Measurements from ENCODE around the gene HIVEP3.

The HIVEP3 gene

DNA sequence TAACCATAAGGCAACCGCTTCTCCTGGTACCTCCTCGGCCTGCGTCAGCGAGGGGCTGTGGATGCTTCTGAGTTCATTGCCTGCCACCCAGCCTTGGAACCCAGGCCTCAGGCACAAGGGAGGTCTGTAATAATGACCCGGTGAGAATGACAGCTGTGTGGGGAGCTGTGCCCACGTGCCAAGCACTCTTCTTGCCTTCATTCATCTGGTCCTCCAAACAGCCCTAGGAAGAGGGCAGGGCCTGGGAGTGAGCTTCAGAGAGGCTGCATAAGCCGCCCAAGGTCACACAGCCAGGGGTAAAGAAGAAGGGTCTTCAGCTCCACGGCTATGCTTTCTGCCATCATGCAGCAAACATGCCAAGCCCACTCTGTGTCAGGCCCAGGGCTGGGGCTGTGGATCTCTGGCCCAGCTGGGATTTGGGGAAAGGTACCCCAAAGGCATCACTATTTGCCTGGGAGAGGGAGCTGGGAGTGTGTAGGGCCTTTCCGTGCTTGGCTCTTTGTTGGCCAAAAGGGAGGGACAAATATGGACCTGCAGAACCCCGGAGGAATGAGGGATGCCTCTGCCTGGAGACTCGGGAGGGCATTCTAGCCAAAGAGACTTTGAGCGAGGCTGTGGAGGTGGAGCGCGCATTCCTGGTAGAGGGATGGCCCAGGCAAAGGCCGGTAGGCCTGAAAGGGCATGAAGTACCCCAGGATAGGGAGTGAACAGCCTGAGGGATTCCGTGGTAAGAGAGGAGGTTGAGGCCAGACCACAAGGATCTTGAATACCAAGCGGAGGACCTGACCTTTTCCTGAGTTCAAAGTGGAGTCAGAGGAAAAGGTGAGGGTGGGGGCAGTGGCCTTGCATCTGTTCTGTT is 424.1 kb downstream of the HIVEP3 start:
- DNase-seq (ENCODE audit: low read depth in 2 of 2, low spot score in 1 of 2): no peak

DNA sequence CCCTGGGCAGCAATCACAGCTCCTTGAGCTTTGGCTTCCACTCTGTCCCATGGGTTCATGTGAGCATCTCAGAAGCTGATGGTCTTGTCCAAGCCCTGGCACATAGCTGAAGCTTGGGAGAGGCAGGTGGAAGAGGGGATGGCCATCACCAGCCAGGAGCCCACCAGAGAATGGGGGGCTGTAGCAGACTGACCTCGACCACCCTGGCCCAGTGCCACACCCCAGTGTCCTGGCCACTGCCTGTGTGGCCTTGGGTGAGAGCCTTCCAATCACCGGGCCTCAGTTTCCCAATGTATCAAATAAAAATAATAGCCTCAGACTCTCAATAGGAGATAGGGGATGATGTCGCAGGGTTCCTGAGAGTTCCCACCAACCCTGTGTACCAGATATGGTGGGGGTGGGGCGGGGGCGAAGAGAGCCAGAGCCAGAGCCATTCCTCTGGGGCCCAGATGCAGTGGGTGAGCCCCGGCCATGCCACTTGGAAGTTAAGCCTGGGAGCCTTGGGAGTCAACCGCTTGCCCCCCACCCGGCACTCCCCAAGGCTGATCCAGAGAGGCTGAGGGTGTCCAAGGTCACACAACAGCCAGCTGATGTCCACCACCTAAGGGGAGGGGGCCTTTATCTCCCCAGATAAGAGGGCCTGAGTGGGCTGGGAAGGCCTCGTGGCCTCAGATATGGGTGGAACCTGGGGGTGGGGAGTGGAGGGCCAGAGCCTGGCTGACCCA is 424.9 kb downstream of the HIVEP3 start:
- DNase-seq (ENCODE audit: low read depth in 2 of 2, low spot score in 1 of 2): no peak

GRCh38 chr1:41493117-41493536 is 425.6 kb downstream of the HIVEP3 start:
- DNase-seq (ENCODE audit: low read depth in 2 of 2, low spot score in 1 of 2): no peak

DNA sequence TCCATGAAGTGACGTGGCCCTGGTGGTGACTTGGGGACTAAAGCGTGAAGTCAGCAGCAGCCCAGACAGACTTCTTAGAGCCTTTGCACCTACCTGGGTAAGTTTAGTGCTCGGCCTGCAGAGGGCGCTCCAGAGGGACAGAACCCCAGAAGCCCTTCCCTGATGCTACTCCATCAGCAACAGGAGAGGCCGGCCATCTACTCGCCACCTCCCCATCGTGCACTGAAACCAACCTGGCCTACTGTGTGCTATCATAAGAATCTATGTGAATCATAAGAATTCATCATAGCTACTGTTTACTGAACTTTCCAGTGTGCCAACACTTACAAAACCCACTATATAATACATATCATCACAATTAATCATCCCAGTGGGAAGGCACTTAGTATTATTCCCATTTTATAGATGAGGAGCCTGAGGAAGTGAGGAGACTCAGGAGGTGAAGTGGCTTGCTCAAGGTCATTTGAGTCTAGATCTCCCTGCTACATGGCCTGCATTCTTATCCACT is 426.3 kb downstream of the HIVEP3 start:
- DNase-seq (ENCODE audit: low read depth in 2 of 2, low spot score in 1 of 2): no peak

GRCh38 chr1:41490911-41491310 is 427.8 kb downstream of the HIVEP3 start:
- DNase-seq (ENCODE audit: low read depth in 2 of 2, low spot score in 1 of 2): no peak

DNA sequence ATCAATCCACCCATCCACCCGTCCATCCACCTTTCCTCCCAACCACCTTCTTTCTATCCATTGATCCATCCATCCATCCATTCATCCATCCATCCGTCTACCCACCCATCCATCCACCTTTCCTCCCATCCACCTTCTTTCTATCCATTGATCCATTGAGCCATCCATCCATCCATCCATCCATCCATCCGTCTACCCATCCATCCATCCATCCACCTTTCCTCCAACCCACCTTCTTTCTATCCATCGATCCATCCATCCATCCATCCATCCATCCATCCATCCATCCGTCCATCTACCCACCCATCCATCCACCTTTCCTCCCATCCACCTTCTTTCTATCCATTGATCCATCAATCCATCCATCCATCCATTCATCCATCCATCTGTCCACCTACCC is 429.2 kb downstream of the HIVEP3 start:
- DNase-seq (ENCODE audit: low read depth in 2 of 2, low spot score in 1 of 2): no peak

DNA sequence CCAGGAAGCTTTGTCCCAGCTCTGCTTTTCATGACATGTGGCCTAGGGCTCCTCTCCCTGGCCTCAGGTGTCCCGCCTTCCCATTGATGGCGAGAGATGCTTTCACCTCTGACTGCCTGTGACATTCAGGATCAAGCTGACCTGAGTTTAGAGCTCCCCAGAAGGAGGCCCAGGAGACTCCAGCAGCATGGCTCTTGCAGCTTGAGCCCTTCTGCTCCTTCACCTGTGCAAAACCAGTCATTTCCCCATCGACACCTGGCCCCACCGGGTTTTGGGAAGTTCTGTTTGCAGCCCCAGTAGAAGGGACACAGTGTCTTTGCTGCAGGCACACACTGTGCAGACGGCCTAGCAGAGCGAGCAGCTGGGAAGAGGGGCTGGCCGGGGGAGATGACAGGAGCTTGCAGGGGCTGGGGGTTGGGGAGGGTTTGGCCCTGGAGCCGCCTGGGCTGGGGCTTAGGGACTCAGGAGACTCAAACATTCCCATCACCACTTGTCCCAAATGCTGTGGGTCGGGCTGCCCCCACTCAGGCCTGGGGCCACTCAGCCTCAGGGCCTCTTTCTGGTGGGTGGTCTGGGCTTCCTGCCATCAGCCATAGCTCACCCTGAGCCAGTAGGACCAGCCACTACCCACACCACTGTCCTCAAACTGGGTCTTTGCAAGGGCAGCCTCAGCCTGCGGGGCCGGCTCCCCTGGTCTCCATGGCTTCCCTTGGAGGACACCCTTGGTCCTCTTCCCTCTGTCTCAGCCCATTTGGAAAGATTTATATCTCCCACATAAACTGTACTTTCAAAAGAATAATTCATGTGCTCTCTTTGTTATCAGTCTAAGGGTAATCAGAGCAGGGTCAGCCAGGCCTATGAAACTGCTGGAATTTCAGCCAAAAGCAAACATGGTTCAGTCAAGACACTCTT is 430.4 kb downstream of the HIVEP3 start:
- no peak for DNase-seq (ENCODE audit: low read depth in 2 of 2, low spot score in 1 of 2)

- DNase-seq (ENCODE audit: low read depth in 2 of 2, low spot score in 1 of 2): no peak
These were observed 431.3 kb downstream of the HIVEP3 start for GRCh38 chr1:41487126-41488039.

DNA sequence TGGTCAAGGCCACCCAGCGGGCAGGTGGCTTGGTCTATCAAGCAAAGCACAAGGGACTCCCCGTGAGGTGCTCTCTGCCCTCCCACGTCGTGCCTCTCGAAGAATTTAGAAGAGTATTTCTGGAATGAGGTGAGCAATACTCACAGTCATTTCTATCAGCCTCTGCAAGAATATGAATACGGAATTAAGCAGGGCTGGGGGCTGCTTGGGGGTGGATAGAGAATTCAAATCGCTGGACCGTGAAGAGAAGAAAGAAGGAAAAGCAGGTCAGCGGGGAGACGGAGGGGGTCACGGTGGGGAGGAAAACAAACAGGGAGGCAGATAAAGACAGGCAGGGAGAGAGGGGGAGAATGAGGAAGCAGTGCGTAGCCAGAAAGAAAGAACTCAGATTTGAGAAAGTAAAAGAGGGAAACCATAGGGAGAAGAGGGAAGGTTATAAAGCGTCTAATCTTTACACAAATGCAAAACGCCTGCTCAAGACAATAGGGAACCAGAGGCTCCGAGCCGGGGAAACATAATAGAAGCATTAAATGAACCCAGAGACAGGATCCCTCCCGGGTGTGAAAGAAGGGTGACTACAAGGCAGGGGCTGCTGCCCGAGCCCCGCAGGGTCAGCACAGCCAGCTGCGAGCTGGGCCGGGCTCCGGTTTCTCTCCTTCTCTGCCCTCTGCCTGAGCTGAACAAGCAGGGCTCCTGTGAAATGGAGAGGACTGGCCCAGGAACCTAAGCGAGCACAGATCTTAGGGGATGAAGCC is 432.2 kb downstream of the HIVEP3 start:
- DNase-seq (ENCODE audit: low read depth in 2 of 2, low spot score in 1 of 2): no peak

DNA sequence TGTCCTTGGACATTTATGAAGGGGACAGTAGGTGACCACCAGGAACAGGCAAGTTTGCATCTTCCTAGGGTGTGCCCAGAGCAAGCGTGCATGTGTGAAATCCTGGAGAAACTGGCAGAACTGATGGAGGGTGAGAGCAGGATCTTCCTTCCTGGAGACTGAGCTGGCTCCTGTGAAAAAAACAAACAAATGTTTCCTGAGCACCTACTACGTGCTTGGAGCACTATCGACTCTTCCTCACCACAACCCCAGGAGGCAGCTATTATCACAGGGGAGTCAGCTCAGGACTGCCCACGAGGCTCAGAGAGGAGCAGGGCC is 432.7 kb downstream of the HIVEP3 start:
- DNase-seq (ENCODE audit: low read depth in 2 of 2, low spot score in 1 of 2): no peak

- no peak for DNase-seq (ENCODE audit: low read depth in 2 of 2, low spot score in 1 of 2)
These were observed 433.1 kb downstream of the HIVEP3 start for GRCh38 chr1:41485605-41486004.

DNA sequence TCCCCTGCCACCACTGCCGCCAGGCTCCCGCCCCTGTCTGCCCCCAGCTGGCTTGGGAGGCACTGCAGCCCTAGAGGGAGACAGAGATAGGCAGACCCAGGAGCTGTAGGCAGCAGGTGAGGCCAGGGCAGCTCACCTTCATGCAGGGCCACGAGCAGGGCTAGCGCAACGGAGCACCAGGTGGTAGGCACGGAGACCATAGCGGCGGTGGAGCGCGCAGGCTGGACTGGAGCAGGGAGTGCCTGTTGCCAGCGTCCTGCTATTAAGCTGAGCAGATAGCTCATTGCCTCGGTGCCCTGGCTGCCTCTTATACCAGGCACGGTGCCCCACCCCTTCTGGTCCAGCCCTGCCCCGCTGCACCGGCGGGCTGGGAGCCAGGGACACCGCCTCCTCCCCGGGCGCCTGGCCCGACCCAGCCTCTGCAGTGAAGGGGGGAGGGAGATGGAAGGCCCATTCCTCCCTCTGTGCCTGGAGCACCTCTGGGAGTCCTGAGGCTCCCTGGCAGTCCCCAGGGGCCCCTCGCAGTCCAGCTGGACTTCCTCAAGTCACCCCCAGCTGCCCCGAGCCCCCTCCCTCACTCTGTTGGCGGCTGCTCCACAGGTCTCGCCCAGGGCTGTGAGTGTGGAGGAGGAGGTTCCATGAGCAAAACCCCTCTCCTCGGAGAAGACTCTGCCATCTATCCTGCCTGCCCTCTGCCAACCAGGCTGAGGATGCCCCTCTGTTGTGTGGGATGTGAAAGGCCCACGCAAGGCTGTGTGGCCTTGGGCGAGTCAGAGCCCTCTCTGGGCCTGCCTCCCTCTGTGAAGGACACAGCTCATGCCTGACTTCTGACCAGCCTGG is 434.1 kb downstream of the HIVEP3 start, which contains the start of gene EDN2:
Gene EDN2, minus strand, starts transcription at position 282 of the 840 bp plus-strand sequence. Its CDS starts 82 bp downstream, at position 200.
- no peak for DNase-seq (ENCODE audit: low read depth in 2 of 2, low spot score in 1 of 2)

- no peak for DNase-seq (ENCODE audit: low read depth in 2 of 2, low spot score in 1 of 2)
These were observed 434.7 kb downstream of the HIVEP3 start for GRCh38 chr1:41483960-41484401.

- DNase-seq (ENCODE audit: low read depth in 2 of 2, low spot score in 1 of 2): no peak
These were observed 435.5 kb downstream of the HIVEP3 start for GRCh38 chr1:41483001-41483850.

- no peak for DNase-seq (ENCODE audit: low read depth in 2 of 2, low spot score in 1 of 2)
These were observed 436.5 kb downstream of the HIVEP3 start for GRCh38 chr1:41482001-41482765.

DNA sequence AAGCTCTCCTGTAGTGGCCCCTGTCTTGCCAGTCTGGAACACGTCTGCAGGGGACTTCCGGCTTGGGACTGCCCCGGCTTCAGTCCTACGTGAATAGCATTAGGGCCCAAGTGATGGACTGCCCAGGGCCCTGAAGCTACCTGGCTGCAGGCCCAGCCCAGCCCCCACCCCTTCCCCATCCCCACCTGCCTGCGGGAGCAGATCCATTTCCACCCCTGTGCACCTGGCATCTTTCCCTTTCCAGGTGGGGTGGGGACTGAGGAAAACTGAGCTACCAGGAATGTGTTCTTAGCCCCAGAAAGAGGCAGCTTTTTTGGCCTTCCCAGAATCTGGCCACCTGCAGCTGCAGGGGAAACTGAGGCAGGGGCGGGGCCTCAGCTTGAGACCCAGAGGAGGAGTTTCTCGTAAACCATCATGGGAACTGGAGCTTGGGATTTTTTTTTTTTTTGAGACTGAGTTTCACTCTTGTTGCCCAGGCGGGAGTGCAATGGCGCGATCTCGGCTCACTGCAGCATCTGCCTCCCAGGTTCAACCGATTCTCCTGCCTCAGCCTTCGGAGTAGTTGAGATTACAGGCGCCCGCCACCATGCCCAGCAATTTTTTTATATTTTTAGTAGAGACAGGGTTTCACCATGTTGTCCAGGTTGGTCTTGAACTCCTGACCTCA is 437.5 kb downstream of the HIVEP3 start:
- DNase-seq (ENCODE audit: low read depth in 2 of 2, low spot score in 1 of 2): no peak
